Naive thymus-derived CD4-positive, alpha-beta T cell (primary cell): ENCODE results near the gene TAGLN2. TPM values are rescaled to one million over a fixed set of nuclear protein-coding genes. Genes with fewer than 3 reads are reported as not detected.

Experiments used
- ATAC-seq: fragments of 150-1000 bp; cut with Tn5 transposase; 2 replicates; pipeline ENCODE4 v1.10.0; 2021; ENCODE audit warnings: mild to moderate bottlenecking, moderate library complexity
- CTCF ChIA-PET: fragments of 350-600 bp; sonication (Branson Sonifier 250); formaldehyde crosslinking; loops from one replicate; lab custom pipeline; 2021; ENCODE audit warnings: antibody characterized with exemption; lab: Charles Lee
- POLR2A ChIA-PET: fragments of 350-600 bp; sonication (Branson Sonifier 250); formaldehyde crosslinking; loops from one replicate; lab custom pipeline; 2021; ENCODE audit warnings: antibody characterized with exemption, inconsistent platforms; lab: Charles Lee
- DNase-seq, 9 donors: peaks; one replicate each; pipeline versions ENCODE4 v3.0.0 to v3.0.0-alpha.2; 2020 to 2022; ENCODE audit warnings: mixed read lengths in 1 of 9
- H3K27ac ChIP-seq: one replicate; pipeline ENCODE4 v1.7.0; 2013; ENCODE audit warnings: mild to moderate bottlenecking, low read depth, low read length, moderate library complexity
- H3K27me3 ChIP-seq, 2 donors: one replicate each; pipeline ENCODE4 v1.7.0; 2013; ENCODE audit warnings: low read length in 2 of 2, mild to moderate bottlenecking in 2 of 2, moderate library complexity in 2 of 2; ENCODE audit not compliant: control insufficient read depth in 2 of 2, insufficient read depth in 2 of 2
- H3K36me3 ChIP-seq, 3 experiments: 1 replicate in 2 of 3; 2 replicates in 1 of 3; pipeline ENCODE4 v1.7.0; 2013; ENCODE audit warnings: low read length in 3 of 3, mild to moderate bottlenecking in 3 of 3, moderate library complexity in 1 of 3; ENCODE audit not compliant: insufficient read depth in 3 of 3, control insufficient read depth in 2 of 3
- H3K4me1 ChIP-seq, 2 donors: one replicate each; pipeline ENCODE4 v1.7.0; 2013; ENCODE audit warnings: low read length in 2 of 2, mild to moderate bottlenecking in 2 of 2, moderate library complexity in 1 of 2; ENCODE audit not compliant: control insufficient read depth in 2 of 2, insufficient read depth in 2 of 2
- H3K4me3 ChIP-seq: 2 replicates; pipeline ENCODE4 v1.7.0; 2013; ENCODE audit warnings: mild to moderate bottlenecking, low read length
- H3K9me3 ChIP-seq, 3 experiments: 1 replicate in 2 of 3; 2 replicates in 1 of 3; pipeline ENCODE4 v1.7.0; 2013; ENCODE audit warnings: low read length in 3 of 3; ENCODE audit not compliant: control insufficient read depth in 2 of 3
- H3K27ac Mint-ChIP-seq, 9 donors: one replicate each; pipeline ENCODE4 v1.8.0; 2020 to 2022; ENCODE audit warnings: mixed read lengths in 9 of 9, mild to moderate bottlenecking in 8 of 9, moderate library complexity in 5 of 9, inconsistent platforms in 2 of 9
- H3K27me3 Mint-ChIP-seq, 5 donors: one replicate each; pipeline ENCODE4 v1.8.0; 2021 to 2022; ENCODE audit warnings: mixed read lengths in 5 of 5, mild to moderate bottlenecking in 1 of 5
- H3K36me3 Mint-ChIP-seq, 5 donors: one replicate each; pipeline ENCODE4 v1.8.0; 2020 to 2022; ENCODE audit warnings: mixed read lengths in 5 of 5, mild to moderate bottlenecking in 3 of 5, inconsistent platforms in 1 of 5
- H3K4me1 Mint-ChIP-seq, 7 donors: one replicate each; pipeline ENCODE4 v1.8.0; 2020 to 2022; ENCODE audit warnings: mixed read lengths in 7 of 7, mild to moderate bottlenecking in 3 of 7, inconsistent platforms in 1 of 7
- H3K4me3 Mint-ChIP-seq, 10 donors: one replicate each; pipeline ENCODE4 v1.8.0; 2020 to 2022; ENCODE audit warnings: mild to moderate bottlenecking in 10 of 10, mixed read lengths in 10 of 10, moderate library complexity in 6 of 10, inconsistent platforms in 2 of 10
- H3K9me3 Mint-ChIP-seq, 11 donors: one replicate each; pipeline ENCODE4 v1.8.0; 2020 to 2022; ENCODE audit warnings: mixed read lengths in 11 of 11, mild to moderate bottlenecking in 4 of 11, inconsistent platforms in 1 of 11, moderate library complexity in 1 of 11
- intact Hi-C, 2 donors: fragments of 100-400 bp; cut with micrococcal nuclease; formaldehyde crosslinking; loops; one replicate each; pipeline ENCODE4 v1.15.1; 2023
- polyA plus RNA-seq, 2 donors: library from polyadenylated mRNA; unstranded; fragments of 300-500 nt; fragmentation: Illumina TruSeq; gene quantifications; one replicate each; pipeline ENCODE4 v1.2.3, GENCODE V29; 2021
- total RNA-seq, 6 experiments: library from RNA in 5 of 6; stranded (reverse) in 5 of 6; gene quantifications; 1 replicate in 5 of 6; 2 replicates in 1 of 6; pipeline ENCODE4 v1.2.3 and lab custom pipeline; 2021 to 2026

Gene TAGLN2
- total and polyA plus RNA-seq, 7 experiments from 2014 or later, result 116 to 662 (median 405) TPM

GRCh38 chr1:159934136-159935039, 9.1 kb upstream of the TAGLN2 start:
- CTCF ChIA-PET, result interaction anchor here (0.7 to 2.5 kb wide), 8 partner anchors 10 to 112 kb away, joined by 3 to 9 read pairs (median 4); partner anchors contain the start of gene IGSF9
- H3K27ac Mint-ChIP-seq, result no peak overlapping the region

GRCh38 chr1:159933347-159933746, 8.0 kb upstream of the TAGLN2 start:
- Histone ChIP-seq H3K4me1 (no peaks in the 10 kb centered on the region), H3K27ac (no peak overlapping the region), H3K4me3 (no peak overlapping the region), H3K9me3 (no peaks in the 10 kb centered on the region), H3K36me3 (no peaks in the 10 kb centered on the region), H3K27me3 (no peaks in the 10 kb centered on the region)
- Mint-ChIP-seq H3K36me3 (no peaks in the 10 kb centered on the region), H3K4me1 (peaks cover 0 to 18% (median 8%) of the 10 kb centered on the region in 7 donors), H3K4me3 (no peak overlapping the region), H3K27ac (peak overlapping the region in 2 of 9 donors; percentile 11 to 25), H3K27me3 (peaks cover 0 to 15% (median 0%) of the 10 kb centered on the region in 5 donors), H3K9me3 (peaks cover 0 to 2% (median 0%) of the 10 kb centered on the region in 11 donors)
- ChIA-PET POLR2A (interaction anchor here (3.7 kb wide), 1 partner anchor 10 kb away, joined by 19 read pairs; the partner anchor contains the start of gene TAGLN2), CTCF (interaction anchor here (0.5 to 1.5 kb wide), 5 partner anchors 13 to 113 kb away, joined by 3 to 9 read pairs (median 3); partner anchors contain the start of gene IGSF9)
- intact Hi-C loops, result no loop called here
- DNase-seq (no peak), ATAC-seq (no peak)

More at GRCh38 chr1:159934136-159935039, 9.1 kb upstream of the TAGLN2 start:
- no peak for ATAC-seq
- Histone ChIP-seq H3K27me3 (no peaks in the 10 kb centered on the region), H3K9me3 (no peaks in the 10 kb centered on the region), H3K36me3 (no peaks in the 10 kb centered on the region), H3K27ac (no peak overlapping the region), H3K4me3 (no peak overlapping the region), H3K4me1 (no peaks in the 10 kb centered on the region)
- Mint-ChIP-seq H3K4me1 (peaks cover 0 to 20% (median 11%) of the 10 kb centered on the region in 7 donors), H3K4me3 (no peak overlapping the region), H3K9me3 (no peaks in the 10 kb centered on the region), H3K27me3 (peaks cover 0 to 19% (median 6%) of the 10 kb centered on the region in 5 donors), H3K36me3 (no peaks in the 10 kb centered on the region)
- POLR2A ChIA-PET, result interaction anchor here (3.7 kb wide), 1 partner anchor 11 kb away, joined by 19 read pairs; the partner anchor contains the start of gene TAGLN2
- intact Hi-C loops, result no loop called here
- DNase-seq, result no peak

GRCh38 chr1:159932296-159933285, 7.3 kb upstream of the TAGLN2 start:
- Histone ChIP-seq H3K36me3 (no peaks in the 10 kb centered on the region), H3K27me3 (no peaks in the 10 kb centered on the region), H3K4me1 (no peaks in the 10 kb centered on the region), H3K4me3 (no peak overlapping the region), H3K27ac (no peak overlapping the region), H3K9me3 (no peaks in the 10 kb centered on the region)
- H3K4me3 Mint-ChIP-seq, result no peak overlapping the region
- peak overlapping the region in 4 of 9 donors; percentile 11 to 51 (median 34) for H3K27ac Mint-ChIP-seq
- ChIA-PET POLR2A (interaction anchor here (3.7 kb wide), 1 partner anchor 9 kb away, joined by 19 read pairs; the partner anchor contains the start of gene TAGLN2), CTCF (interaction anchor here (0.5 to 1.5 kb wide), 3 partner anchors 14 to 71 kb away, joined by 3 to 9 read pairs (median 3); partner anchors contain the start of gene IGSF9)
- peaks cover 0 to 15% (median 8%) of the 10 kb centered on the region in 7 donors for H3K4me1 Mint-ChIP-seq
- H3K27me3 Mint-ChIP-seq, result peaks cover 0 to 13% (median 0%) of the 10 kb centered on the region in 5 donors
- H3K9me3 Mint-ChIP-seq, result peaks cover 0 to 2% (median 0%) of the 10 kb centered on the region in 11 donors
- DNase-seq (no peak), ATAC-seq (no peak)
- intact Hi-C loops, result no loop called here
- H3K36me3 Mint-ChIP-seq, result no peaks in the 10 kb centered on the region

GRCh38 chr1:159931795-159932173, 6.5 kb upstream of the TAGLN2 start:
- Mint-ChIP-seq H3K4me3 (no peak overlapping the region), H3K27ac (no peak overlapping the region), H3K9me3 (peaks cover 0 to 2% (median 0%) of the 10 kb centered on the region in 11 donors), H3K36me3 (no peaks in the 10 kb centered on the region), H3K4me1 (peaks cover 1 to 11% (median 9%) of the 10 kb centered on the region in 7 donors), H3K27me3 (peaks cover 0 to 15% (median 0%) of the 10 kb centered on the region in 5 donors)
- Histone ChIP-seq H3K27ac (no peak overlapping the region), H3K4me1 (no peaks in the 10 kb centered on the region), H3K27me3 (no peaks in the 10 kb centered on the region), H3K4me3 (no peak overlapping the region), H3K36me3 (no peaks in the 10 kb centered on the region), H3K9me3 (no peaks in the 10 kb centered on the region)
- CTCF ChIA-PET, result no interaction called here
- DNase-seq (peak in 1 of 9 donors; percentile 1), ATAC-seq (no peak)
- POLR2A ChIA-PET, result interaction anchor here (3.7 kb wide), 1 partner anchor 8 kb away, joined by 19 read pairs; the partner anchor contains the start of gene TAGLN2
- intact Hi-C loops, result no loop called here

DNA sequence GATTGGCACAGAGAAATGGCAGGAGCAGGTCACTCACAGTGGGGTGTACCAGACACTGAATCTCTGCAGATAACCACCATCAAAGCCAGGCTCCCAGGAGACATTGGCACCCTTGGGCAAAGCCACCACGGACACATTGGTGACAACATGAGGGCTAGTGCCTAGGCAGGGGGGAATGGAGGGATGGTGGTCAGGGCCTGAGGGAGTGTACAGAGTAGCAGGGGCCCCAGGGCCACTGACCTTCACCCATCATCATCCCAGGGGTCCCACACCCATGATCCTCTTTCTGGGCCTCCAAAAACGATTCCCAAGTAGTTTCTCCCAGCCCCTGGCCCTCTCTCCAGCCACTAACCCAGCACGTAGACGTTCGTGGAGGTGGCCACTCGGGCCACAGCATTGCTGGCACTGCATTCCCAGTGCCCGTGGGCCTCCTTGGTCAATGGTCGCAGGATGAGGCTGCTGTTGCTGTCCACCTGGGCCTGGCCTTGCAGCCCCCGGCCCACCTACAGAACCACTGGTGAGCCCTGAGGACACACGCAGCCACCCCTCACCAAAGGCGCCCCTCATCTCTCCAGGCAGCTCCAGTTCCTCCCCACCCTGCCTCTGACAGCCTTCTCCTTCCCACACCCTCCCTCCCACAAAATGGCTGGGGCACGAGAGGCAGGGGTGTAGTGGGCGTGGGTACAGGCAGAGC, 5.9 kb upstream of the TAGLN2 start:
- no peaks in the 10 kb centered on the region for H3K36me3 Mint-ChIP-seq
- peaks cover 0 to 15% (median 0%) of the 10 kb centered on the region in 5 donors for H3K27me3 Mint-ChIP-seq
- Histone ChIP-seq H3K27me3 (no peaks in the 10 kb centered on the region), H3K36me3 (no peaks in the 10 kb centered on the region), H3K4me3 (no peak overlapping the region), H3K9me3 (no peaks in the 10 kb centered on the region), H3K4me1 (peaks cover 0 to under 1% of the 10 kb centered on the region in 2 donors), H3K27ac (no peak overlapping the region)
- ChIA-PET POLR2A (no interaction called here), CTCF (no interaction called here)
- ATAC-seq (no peak), DNase-seq (peak in 1 of 9 donors; percentile 2)
- H3K9me3 Mint-ChIP-seq, result peaks cover 0 to 2% (median 0%) of the 10 kb centered on the region in 11 donors
- H3K27ac Mint-ChIP-seq, result no peak overlapping the region
- no peak overlapping the region for H3K4me3 Mint-ChIP-seq
- H3K4me1 Mint-ChIP-seq, result peaks cover 3 to 13% (median 8%) of the 10 kb centered on the region in 7 donors
- intact Hi-C loops, result no loop called here
